DND-41 (cell line): ENCODE results near the gene SV2B.

Experiments used
- CTCF ChIP-seq: IDR thresholded peaks from 2 replicates; pipeline ENCODE4 v1.5.1; 2012; ENCODE audit warnings: borderline replicate concordance, low read length, moderate library complexity, mild to moderate bottlenecking; ENCODE audit not compliant: poor library complexity, severe bottlenecking; ENCODE audit errors: extremely low read depth
- EZH2 ChIP-seq: IDR thresholded peaks from 3 replicates; pipeline ENCODE4 v1.6.1; 2012; ENCODE audit warnings: borderline replicate concordance, low read depth, mild to moderate bottlenecking, moderate library complexity, low read length, inconsistent platforms; ENCODE audit not compliant: severe bottlenecking

- no peak for TF ChIP-seq CTCF
- TF ChIP-seq EZH2 = no peak
Measured at GRCh38 chr15:91307601-91308000, 207.5 kb downstream of the SV2B start.
